Neural progenitor cell (in vitro differentiated cells): ENCODE results near the gene MMP14. TPM values are rescaled to one million over a fixed set of nuclear protein-coding genes. Genes with fewer than 3 reads are reported as not detected.

Source experiments
- DNase-seq: peaks from one replicate; pipeline ENCODE4 v3.0.0-alpha.2; 2016; ENCODE audit warnings: low spot score
- H2AFZ ChIP-seq: fragments of 200-600 bp; sonication (generic); replicated peaks from 2 replicates; pipeline ENCODE4 v1.6.1; 2016; ENCODE audit warnings: antibody characterized with exemption
- H3F3A ChIP-seq: fragments of 200-600 bp; sonication (generic); 2 replicates; pipeline ENCODE4 v1.6.1; 2016; ENCODE audit warnings: antibody characterized with exemption, low read depth
- H3K27ac ChIP-seq: fragments of 200-600 bp; sonication (generic); 2 replicates; pipeline ENCODE4 v1.5.1; 2016; ENCODE audit warnings: mild to moderate bottlenecking
- H3K27me3 ChIP-seq: fragments of 200-600 bp; sonication (generic); 2 replicates; pipeline ENCODE4 v1.6.1; 2016; ENCODE audit warnings: mild to moderate bottlenecking, moderate library complexity
- H3K36me3 ChIP-seq: fragments of 200-600 bp; sonication (generic); 2 replicates; pipeline ENCODE4 v1.5.1; 2016
- H3K4me1 ChIP-seq: fragments of 200-600 bp; sonication (generic); 2 replicates; pipeline ENCODE4 v1.6.1; 2016; ENCODE audit warnings: mixed run types
- H3K4me2 ChIP-seq: fragments of 200-600 bp; sonication (generic); 2 replicates; pipeline ENCODE4 v1.6.1; 2016
- H3K4me3 ChIP-seq: fragments of 200-600 bp; sonication (generic); 2 replicates; pipeline ENCODE4 v1.5.1; 2016
- H3K79me2 ChIP-seq: fragments of 200-600 bp; sonication (generic); 2 replicates; pipeline ENCODE4 v1.6.1; 2016; ENCODE audit warnings: low read depth
- H3K9ac ChIP-seq: fragments of 200-600 bp; sonication (generic); 2 replicates; pipeline ENCODE4 v1.6.1; 2016
- H3K9me3 ChIP-seq: fragments of 200-600 bp; sonication (generic); 2 replicates; pipeline ENCODE4 v1.5.1; 2016; ENCODE audit warnings: low read depth
- H4K20me1 ChIP-seq: fragments of 200-600 bp; sonication (generic); 2 replicates; pipeline ENCODE4 v1.6.1; 2016; ENCODE audit warnings: low read depth
- H3K27ac Mint-ChIP-seq: 3 replicates; pipeline ENCODE4 v1.8.0; 2021; ENCODE audit warnings: mixed read lengths
- H3K27me3 Mint-ChIP-seq: 2 replicates; pipeline ENCODE4 v1.8.0; 2022; ENCODE audit warnings: low read depth, mild to moderate bottlenecking, inconsistent platforms, moderate library complexity, mixed read lengths; ENCODE audit not compliant: insufficient read depth
- H3K36me3 Mint-ChIP-seq: 3 replicates; pipeline ENCODE4 v1.8.0; 2021; ENCODE audit warnings: mixed read lengths
- H3K4me1 Mint-ChIP-seq: 3 replicates; pipeline ENCODE4 v1.8.0; 2021; ENCODE audit warnings: mixed read lengths
- H3K4me3 Mint-ChIP-seq: 3 replicates; pipeline ENCODE4 v1.8.0; 2021; ENCODE audit warnings: mild to moderate bottlenecking, moderate library complexity, mixed read lengths
- H3K9me3 Mint-ChIP-seq: 3 replicates; pipeline ENCODE4 v1.8.0; 2020; ENCODE audit warnings: mixed read lengths
- EZH2 ChIP-seq: fragments of 200-600 bp; sonication (generic); IDR thresholded peaks from 2 replicates; pipeline ENCODE4 v1.6.1; 2017; ENCODE audit warnings: antibody characterized with exemption, mild to moderate bottlenecking, moderate library complexity
- EZH2phosphoT487 ChIP-seq: fragments of 200-600 bp; sonication (generic); IDR thresholded peaks from 2 replicates; pipeline ENCODE4 v1.6.1; 2017; ENCODE audit warnings: antibody characterized with exemption
- total RNA-seq: library from RNA; depleted of rRNA; stranded (reverse); fragments of >200 nt; gene quantifications from 2 replicates; pipeline ENCODE4 v1.2.3, GENCODE V29; 2015; ENCODE audit warnings: low replicate concordance
- TF ChIP-seq, protein P1 (sequence below): fragments of 200-600 bp; sonication (generic); IDR thresholded peaks from 2 replicates; pipeline ENCODE4 v1.5.1; 2017; ENCODE audit warnings: antibody characterized with exemption, mild to moderate bottlenecking

MMP14 gene
- total RNA-seq, 1 donor from 2014 or later, result 15.1 TPM

DNA sequence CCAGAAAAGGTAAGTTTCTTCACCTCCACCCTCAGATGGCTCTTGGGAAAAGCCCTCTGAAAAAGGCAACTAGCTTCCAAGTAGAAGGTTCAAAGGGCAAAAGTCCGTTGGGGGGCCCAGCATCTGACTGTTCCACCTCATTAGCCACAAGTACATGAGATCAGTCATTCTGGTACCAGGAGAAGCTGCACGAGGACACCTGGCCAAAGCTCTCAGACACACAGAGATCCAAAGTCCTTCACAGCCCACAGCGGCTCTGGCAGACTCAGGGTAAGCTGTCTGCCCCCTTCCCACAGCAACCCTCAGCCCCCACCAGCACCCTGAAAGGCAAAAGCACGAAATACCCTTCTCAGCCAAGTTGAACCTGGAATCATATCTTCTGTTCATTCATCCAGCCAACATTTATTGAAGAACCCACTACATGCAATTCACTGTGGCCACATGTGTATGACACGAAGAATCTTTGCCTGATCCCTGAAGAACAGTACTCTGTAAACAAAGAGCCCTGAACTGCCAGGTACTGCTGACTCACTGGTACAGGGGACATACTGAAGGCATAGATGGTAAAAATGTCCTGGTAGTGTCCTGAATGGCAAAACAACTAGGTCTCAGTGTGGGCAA is 40.2 kb upstream of the MMP14 start:
- no peaks in the 10 kb centered on the region for H3K27me3 ChIP-seq
- TF ChIP-seq, protein P1, sequence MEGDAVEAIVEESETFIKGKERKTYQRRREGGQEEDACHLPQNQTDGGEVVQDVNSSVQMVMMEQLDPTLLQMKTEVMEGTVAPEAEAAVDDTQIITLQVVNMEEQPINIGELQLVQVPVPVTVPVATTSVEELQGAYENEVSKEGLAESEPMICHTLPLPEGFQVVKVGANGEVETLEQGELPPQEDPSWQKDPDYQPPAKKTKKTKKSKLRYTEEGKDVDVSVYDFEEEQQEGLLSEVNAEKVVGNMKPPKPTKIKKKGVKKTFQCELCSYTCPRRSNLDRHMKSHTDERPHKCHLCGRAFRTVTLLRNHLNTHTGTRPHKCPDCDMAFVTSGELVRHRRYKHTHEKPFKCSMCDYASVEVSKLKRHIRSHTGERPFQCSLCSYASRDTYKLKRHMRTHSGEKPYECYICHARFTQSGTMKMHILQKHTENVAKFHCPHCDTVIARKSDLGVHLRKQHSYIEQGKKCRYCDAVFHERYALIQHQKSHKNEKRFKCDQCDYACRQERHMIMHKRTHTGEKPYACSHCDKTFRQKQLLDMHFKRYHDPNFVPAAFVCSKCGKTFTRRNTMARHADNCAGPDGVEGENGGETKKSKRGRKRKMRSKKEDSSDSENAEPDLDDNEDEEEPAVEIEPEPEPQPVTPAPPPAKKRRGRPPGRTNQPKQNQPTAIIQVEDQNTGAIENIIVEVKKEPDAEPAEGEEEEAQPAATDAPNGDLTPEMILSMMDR, result no peak
- TF ChIP-seq EZH2 (no peak), EZH2phosphoT487 (no peak)
- no peak overlapping the region for H3K9ac ChIP-seq
- H3K27ac ChIP-seq, result no peak overlapping the region
- no peaks in the 10 kb centered on the region for H3K9me3 ChIP-seq
- H3K27ac Mint-ChIP-seq, result no peak overlapping the region
- H3K79me2 ChIP-seq, result no peaks in the 10 kb centered on the region
- H3K4me3 ChIP-seq, result no peak overlapping the region
- no peak overlapping the region for H2AFZ ChIP-seq
- H3K27me3 Mint-ChIP-seq, result peaks cover 8% of the 10 kb centered on the region
- H3K4me1 ChIP-seq, result no peaks in the 10 kb centered on the region
- H4K20me1 ChIP-seq, result no peaks in the 10 kb centered on the region
- H3K36me3 ChIP-seq, result no peaks in the 10 kb centered on the region
- H3K4me2 ChIP-seq, result no peak overlapping the region
- H3K4me1 Mint-ChIP-seq, result peaks cover 7% of the 10 kb centered on the region
- no peaks in the 10 kb centered on the region for H3F3A ChIP-seq
- no peaks in the 10 kb centered on the region for H3K36me3 Mint-ChIP-seq
- no peak overlapping the region for H3K4me3 Mint-ChIP-seq
- DNase-seq, result no peak
- H3K9me3 Mint-ChIP-seq, result no peaks in the 10 kb centered on the region

GRCh38 chr14:22797017-22797917 is 39.1 kb upstream of the MMP14 start:
- Histone ChIP-seq H3K27me3 (no peaks in the 10 kb centered on the region), H3K27ac (no peak overlapping the region), H3K4me1 (no peaks in the 10 kb centered on the region), H2AFZ (no peak overlapping the region), H3K4me3 (no peak overlapping the region), H3K9me3 (no peaks in the 10 kb centered on the region), H3K36me3 (no peaks in the 10 kb centered on the region), H4K20me1 (no peaks in the 10 kb centered on the region), H3K9ac (no peak overlapping the region), H3F3A (no peaks in the 10 kb centered on the region), H3K79me2 (no peaks in the 10 kb centered on the region), H3K4me2 (no peak overlapping the region)
- Mint-ChIP-seq H3K4me1 (peaks cover 7% of the 10 kb centered on the region), H3K27me3 (peaks cover 8% of the 10 kb centered on the region), H3K36me3 (no peaks in the 10 kb centered on the region), H3K9me3 (no peaks in the 10 kb centered on the region), H3K27ac (no peak overlapping the region), H3K4me3 (no peak overlapping the region)
- TF ChIP-seq, protein P1, result no peak
- TF ChIP-seq EZH2 (no peak), EZH2phosphoT487 (no peak)
- DNase-seq, result no peak

DNA sequence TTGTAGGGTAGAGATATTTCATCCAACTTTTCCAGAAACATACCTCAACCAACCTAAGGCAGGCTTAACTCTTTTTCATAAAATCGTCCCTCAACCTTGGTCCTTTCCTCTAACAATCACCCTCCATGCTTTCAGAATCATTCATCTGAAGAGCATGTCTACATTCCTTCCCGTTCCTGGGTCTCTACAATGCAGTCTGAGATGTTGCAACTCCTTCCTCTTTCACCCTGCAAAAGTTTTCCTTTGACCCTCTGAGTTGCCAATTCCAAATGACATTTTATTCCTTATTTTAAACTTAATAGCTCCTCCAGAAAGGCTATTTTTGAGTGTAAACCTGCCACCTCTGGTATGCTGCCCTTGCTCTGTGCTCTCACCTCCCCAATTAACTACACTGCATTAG is 37.9 kb upstream of the MMP14 start:
- Mint-ChIP-seq H3K4me3 (no peak overlapping the region), H3K27ac (no peak overlapping the region), H3K9me3 (no peaks in the 10 kb centered on the region), H3K27me3 (peaks cover 8% of the 10 kb centered on the region), H3K4me1 (peaks cover 7% of the 10 kb centered on the region), H3K36me3 (no peaks in the 10 kb centered on the region)
- H3K9ac ChIP-seq, result no peak overlapping the region
- no peak overlapping the region for H2AFZ ChIP-seq
- H3F3A ChIP-seq, result no peaks in the 10 kb centered on the region
- no peaks in the 10 kb centered on the region for H3K9me3 ChIP-seq
- H4K20me1 ChIP-seq, result no peaks in the 10 kb centered on the region
- DNase-seq, result no peak
- no peaks in the 10 kb centered on the region for H3K27me3 ChIP-seq
- no peaks in the 10 kb centered on the region for H3K4me1 ChIP-seq
- H3K4me2 ChIP-seq, result no peak overlapping the region
- no peaks in the 10 kb centered on the region for H3K79me2 ChIP-seq
- no peak overlapping the region for H3K4me3 ChIP-seq
- TF ChIP-seq EZH2phosphoT487 (no peak), EZH2 (no peak)
- TF ChIP-seq, protein P1, result no peak
- no peak overlapping the region for H3K27ac ChIP-seq
- H3K36me3 ChIP-seq, result no peaks in the 10 kb centered on the region
